NCI-H2171 treated with DMSO at 0.1 percent for 48 hours (cell line): ENCODE measurements around the gene KLK5.
A peak's percentile ranks its signal among the peaks of the same experiment; 100 is the strongest.
"Not testable (repeated sequence)": the region's sequence is repeated elsewhere in the genome, so short reads cannot be mapped to it uniquely, and the experiment has no call there.

ENCODE experiments used
- DNase-seq: peaks from one replicate; lab custom pipeline; 2025; lab: John Stamatoyannopoulos, UW

The KLK5 gene

DNA sequence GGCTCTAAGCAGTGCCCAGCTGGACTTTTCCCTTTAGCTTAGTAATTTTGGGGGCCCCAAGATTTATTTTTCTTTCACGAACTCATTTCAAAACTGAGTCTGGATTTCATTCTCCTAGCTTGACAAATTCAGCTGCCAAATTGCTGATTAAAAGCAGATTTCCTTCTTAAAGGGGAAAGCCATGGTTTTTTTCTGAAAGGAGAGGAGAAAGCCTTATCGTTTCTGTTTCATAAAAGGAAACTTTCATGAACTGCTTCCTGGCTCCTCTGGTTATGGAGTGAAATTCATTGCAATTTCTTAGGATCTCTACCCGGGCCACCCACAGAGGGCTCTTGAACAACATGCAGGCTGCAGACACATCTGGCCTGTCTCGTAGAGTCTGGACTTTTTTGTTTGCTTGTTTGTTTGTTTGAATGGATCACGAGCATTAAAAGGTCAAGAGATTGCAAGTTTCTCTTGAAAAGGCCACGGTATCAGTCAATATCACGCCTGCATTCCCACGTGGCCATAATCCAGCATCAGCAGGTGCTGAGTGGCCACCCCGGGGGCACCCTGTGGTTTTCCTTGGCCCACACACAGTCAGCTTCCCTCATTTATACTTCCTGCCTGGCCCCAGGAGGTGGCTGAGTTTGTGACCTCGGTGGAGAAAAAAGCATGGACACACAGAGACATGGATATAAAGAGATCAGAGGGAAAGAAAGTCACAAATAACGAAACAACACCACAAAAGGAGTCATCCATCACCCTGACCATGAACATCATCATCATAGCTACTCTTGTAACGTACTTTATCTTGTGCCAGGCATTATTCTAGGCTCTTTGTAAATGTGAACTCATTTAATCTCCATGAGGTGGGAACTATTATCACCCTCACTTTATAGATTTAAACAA is 31.2 kb downstream of the KLK5 start:
- DNase-seq, result peak; percentile 35

DNA sequence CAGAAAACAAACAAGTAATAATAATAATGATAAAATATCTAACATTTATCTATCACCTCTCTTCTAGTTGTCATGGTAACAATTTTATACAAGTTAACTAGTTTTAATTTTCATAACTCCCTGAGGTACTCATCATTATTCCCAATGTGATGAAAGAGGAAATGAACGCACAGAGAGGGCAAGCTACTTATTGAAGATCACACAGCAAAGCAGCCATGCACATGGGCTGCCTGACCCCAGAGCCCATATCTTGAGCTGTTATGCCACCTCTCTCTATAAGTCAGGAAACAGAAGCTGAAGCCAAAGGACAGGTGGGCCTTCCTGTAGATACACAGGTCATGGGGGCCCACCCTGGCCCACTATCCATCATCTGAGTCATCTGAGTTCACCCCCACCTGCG is 36.8 kb downstream of the KLK5 start:
- DNase-seq, result no peak

DNA sequence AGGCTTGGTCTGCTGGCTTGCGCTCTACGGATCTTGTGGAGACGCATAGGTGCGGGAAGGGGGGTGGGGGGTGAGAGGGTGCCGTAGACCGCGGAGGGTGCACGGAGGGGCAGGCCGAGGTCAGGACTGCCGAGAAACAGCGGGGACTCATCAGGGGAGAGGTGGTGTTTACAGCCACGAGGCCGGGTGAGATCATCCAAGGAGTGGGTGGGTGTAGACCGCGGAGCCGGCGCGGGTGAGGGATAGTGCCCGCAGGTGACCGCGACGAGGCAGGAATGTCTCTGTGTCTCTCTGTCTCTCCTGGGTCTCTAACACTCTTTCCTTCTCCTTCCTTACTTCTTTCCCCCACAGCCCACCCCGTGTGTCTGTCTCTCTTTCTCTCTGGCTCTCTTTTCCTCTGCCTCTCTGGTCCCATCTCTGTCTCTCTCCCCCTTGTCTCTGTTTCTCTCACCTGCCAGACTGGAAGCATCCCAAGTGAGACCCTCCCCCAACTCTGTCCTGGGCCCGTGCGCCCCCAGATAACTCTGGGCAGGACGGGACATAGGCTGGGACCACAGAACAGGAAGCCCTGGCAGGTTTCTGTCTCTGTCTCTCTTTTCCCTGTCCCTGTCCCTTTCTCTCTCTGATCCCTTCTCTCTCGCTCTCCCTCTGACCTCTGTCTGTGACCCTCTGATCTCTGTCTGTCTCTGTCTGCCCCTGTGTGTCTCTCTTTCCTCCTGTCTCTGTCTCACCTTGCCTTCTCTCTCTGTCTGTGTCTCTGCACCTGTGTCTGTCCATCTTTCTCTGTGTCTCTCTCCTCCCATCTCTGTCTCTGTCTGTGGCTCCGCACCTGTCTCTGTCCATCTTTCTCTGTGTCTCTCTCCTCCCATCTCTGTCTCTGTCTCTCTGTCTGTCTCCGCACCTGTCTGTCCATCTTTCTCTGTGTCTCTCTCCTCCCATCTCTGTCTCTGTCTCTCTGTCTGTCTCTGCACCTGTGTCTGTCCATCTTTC is 39.8 kb downstream of the KLK5 start:
- DNase-seq, result no peak

GRCh38 chr19:50912102-50912599 is 40.7 kb downstream of the KLK5 start:
- no peak for DNase-seq

DNA sequence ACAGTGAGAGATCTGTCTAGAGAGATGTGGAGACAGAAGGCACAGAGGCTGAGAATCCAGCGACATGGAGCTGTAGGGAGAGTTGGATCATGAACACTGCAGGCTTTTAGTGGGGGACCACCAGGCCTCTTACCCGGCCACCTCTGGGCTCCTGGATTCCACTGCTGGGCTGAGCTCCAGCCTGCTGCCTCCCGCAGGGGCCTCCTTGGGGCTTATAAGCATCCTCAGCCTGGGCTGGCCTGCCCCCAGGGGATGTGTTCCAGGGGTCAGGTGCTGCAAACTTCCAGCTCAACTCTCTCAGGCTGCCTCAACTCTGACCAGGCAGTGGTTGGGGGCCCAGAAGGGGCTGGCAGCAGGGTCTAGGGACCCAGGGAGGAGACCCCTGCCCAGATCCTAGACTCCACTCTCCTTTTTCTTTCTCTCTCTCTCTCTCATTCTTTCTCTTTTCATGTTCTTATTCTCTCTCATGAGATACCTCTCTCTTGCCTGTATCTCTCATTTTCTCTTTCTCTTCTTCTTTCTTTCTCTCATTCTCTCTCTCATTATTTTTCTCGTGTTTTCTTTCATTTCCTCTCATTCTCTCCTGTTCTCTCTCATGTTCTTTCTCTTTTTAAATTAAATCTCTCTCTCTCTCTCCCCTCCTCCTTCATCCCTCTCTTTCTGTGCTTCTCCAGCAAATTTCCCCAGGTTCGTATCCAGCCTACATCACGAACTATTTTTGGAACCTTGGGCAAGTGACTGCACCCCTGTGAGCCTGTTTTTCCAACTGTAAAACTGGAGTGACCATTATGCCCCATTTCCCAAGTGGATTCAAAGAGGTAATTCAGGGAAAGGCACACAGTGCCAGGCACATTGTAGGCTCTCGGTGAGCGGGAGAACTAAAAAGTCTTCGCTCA is 41.4 kb downstream of the KLK5 start, which contains the start of gene KLK4:
Gene KLK4, minus strand, starts transcription at position 190 of the 896 bp plus-strand sequence. CDS start 657 bp downstream, outside the sequence.
- DNase-seq, result no peak

DNA sequence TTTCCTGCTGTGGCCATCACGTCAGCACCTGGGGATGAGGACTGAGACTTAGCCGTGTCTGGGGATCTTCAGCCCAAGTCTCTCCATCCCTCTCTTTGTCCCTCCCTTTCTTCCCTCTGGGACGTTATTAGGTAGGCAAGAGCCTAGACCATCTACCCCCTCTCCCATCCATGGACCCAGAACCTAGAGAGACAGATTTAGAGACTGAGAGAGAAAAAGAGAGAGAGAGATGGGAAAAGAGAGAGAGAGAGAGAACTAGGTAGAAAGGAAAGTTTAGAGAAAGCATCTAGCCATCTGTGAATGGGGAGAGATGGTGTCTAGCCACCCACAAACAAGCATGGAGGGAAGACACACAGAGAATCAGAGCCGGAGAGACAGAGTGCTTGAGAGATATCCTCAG is 42.1 kb downstream of the KLK5 start:
- no peak for DNase-seq

GRCh38 chr19:50909240-50910070 is 43.4 kb downstream of the KLK5 start:
- DNase-seq, result peak; percentile 15

GRCh38 chr19:50908336-50908735 is 44.5 kb downstream of the KLK5 start:
- DNase-seq, result no peak

- DNase-seq, result no peak
These were observed 46.6 kb downstream of the KLK5 start for GRCh38 chr19:50906217-50906616.

DNA sequence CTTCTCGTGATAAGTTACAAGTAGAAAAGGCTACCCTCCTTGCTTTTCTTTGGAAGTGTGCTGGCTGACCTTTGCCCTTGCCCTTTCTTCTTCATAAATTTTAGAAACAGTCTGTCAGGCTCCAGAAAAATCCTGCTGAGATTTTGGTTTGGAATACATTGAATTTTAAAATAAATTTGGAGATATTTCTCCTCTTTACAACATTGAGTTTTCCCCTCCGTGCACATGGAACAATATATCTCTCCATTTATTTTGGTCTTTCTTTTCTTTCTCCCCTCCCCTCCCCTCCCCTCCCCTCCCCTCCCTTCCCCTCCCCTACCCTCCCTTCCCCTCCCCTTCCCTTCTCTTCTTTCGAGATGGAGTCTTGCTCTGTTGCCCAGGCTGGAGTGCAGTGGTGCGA is 50.2 kb downstream of the KLK5 start:
- no peak for DNase-seq

- DNase-seq, result no peak
These were observed 53.3 kb downstream of the KLK5 start for GRCh38 chr19:50899569-50899968.

GRCh38 chr19:50898018-50898417 is 54.8 kb downstream of the KLK5 start:
- no peak for DNase-seq

- DNase-seq, result no peak
These were observed 55.2 kb downstream of the KLK5 start for GRCh38 chr19:50897612-50898011.

- no peak for DNase-seq
These were observed 55.6 kb downstream of the KLK5 start for GRCh38 chr19:50897191-50897607.

GRCh38 chr19:50896591-50897190 is 56.1 kb downstream of the KLK5 start:
- peak; percentile 78 for DNase-seq

DNA sequence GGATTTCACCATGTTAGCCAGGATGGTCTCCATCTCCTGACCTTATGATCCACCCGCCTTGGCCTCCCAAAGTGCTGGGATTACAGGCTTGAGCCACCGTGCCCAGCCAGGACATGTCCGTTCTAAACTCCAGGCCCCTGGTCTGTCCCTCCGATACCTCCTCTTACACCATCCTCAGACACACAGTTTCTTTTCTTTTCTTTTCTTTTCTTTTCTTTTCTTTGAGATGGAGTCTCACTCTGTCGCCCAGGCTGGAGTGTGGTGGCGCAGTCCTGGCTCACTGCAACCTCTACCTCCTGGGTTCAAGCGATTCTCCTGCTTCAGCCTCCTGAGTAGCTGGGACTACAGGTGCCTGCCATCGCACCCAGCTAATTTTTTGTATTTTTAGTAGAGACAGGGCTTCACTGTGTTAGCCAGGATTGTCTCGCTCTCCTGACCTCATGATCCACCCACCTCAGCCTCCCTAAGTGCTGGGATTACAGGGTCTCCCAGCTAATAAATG is 56.7 kb downstream of the KLK5 start:
- DNase-seq, result not testable (repeated sequence)

- DNase-seq, result peak; percentile 19
These were observed 58.1 kb downstream of the KLK5 start for GRCh38 chr19:50894478-50895356.
